GM13976 (cell line): ENCODE data around the gene AGA.

Experiments
- DNase-seq: peaks from one replicate; pipeline ENCODE4 v3.0.0; 2012; ENCODE audit warnings: low spot score
- in situ Hi-C: fragments of 300-500 bp; cut with MboI; formaldehyde crosslinking; loops from one replicate; pipeline ENCODE4 v1.12.0; 2022; ENCODE audit warnings: low sequenced_read_pairs, mixed read lengths, inconsistent platforms; ENCODE audit not compliant: unreplicated experiment
- TF ChIP-seq, protein P1 (sequence below): IDR thresholded peaks from 2 replicates; pipeline ENCODE4 v1.5.1; 2012; ENCODE audit warnings: borderline replicate concordance, mild to moderate bottlenecking; ENCODE audit not compliant: insufficient read depth; ENCODE audit errors: extremely low read depth, missing control alignments, control extremely low read depth

Gene AGA

DNA sequence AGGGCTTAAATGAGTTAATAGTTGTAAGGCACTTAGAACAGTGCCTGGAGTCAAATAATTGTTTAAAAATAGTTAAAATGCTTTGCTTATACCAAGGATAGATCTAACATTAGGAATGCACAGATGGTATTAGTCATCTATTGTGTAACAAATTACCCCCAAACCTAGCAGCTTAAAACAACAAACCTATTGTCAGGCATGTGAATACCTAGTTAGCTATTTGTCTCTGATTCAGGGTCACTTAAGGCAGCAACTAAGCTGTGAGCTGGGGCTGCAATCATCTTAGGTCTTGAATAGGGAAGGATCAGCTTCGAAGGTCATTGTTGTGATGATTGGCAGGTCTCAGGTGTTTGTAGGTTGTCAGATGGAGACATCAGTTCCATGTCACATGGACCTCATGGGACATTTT, 42.4 kb upstream of the AGA start:
- no peak for DNase-seq
- in situ Hi-C loops: no loop called here
- TF ChIP-seq, protein P1, sequence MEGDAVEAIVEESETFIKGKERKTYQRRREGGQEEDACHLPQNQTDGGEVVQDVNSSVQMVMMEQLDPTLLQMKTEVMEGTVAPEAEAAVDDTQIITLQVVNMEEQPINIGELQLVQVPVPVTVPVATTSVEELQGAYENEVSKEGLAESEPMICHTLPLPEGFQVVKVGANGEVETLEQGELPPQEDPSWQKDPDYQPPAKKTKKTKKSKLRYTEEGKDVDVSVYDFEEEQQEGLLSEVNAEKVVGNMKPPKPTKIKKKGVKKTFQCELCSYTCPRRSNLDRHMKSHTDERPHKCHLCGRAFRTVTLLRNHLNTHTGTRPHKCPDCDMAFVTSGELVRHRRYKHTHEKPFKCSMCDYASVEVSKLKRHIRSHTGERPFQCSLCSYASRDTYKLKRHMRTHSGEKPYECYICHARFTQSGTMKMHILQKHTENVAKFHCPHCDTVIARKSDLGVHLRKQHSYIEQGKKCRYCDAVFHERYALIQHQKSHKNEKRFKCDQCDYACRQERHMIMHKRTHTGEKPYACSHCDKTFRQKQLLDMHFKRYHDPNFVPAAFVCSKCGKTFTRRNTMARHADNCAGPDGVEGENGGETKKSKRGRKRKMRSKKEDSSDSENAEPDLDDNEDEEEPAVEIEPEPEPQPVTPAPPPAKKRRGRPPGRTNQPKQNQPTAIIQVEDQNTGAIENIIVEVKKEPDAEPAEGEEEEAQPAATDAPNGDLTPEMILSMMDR: no peak

DNA sequence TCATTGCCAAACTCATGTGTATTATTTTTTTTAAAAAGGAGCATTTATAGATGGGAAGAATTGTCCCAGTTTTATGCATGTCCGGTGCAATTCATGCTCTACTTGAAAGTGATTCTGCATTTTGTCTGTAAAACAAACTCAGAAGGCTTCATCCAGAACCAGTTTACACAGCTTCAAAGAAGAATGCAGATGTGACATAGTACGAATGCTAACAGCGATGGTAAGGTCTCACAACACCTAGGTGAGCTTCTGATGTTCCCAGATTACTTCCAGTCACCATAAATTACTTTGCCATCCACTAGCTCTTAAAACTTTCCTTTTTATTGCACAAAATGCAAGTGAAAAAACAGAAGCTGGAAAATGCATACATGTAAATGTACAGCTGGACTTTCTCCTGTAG, 41.5 kb upstream of the AGA start:
- in situ Hi-C loops: no loop called here
- no peak for DNase-seq
- TF ChIP-seq, protein P1: no peak

DNA sequence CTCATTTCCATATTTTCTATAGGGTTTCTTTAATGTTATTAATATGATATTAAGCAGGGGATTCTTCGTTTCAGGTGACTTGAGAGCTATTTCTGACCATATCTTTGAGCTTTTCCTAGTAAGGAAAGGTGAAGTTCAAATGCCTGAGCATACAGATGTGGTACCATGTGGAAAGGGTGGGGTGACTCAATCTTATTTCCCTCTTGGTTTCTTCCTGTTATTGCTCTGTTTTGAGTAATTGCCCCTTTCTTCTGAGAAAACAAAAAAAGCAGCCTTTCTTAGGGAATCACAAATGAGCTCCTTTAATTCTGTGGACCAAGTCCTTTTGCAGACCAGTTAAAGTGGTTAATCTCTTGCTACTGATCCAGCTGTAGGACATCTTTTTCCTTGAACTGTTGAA, 41.0 kb upstream of the AGA start:
- in situ Hi-C loops: no loop called here
- TF ChIP-seq, protein P1: no peak
- DNase-seq: no peak

DNA sequence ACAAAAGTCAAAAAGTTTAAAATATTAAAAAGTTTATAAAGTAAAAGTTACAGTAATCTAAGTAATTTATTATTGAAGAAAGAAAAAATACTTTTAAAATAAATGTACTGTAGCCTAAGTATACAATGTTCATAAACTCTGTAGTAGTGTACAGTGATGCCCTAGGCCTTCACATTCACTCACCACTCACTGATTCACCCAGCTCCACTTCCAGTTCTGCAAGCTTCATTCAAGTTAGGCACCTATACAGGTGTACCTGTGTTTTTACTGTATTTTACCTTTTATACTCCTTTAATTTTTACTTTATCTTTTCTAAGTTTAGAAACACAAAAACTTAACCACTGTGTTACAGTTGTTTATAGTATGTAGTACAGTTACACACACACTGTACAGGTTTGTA, 40.1 kb upstream of the AGA start:
- in situ Hi-C loops: no loop called here
- no peak for DNase-seq
- TF ChIP-seq, protein P1: no peak

- TF ChIP-seq, protein P1: no peak
- in situ Hi-C loops: no loop called here
- DNase-seq: no peak
Measured at GRCh38 chr4:177480795-177481194, 38.6 kb upstream of the AGA start.

- in situ Hi-C loops: no loop called here
- DNase-seq: no peak
- TF ChIP-seq, protein P1: no peak
Measured at GRCh38 chr4:177479063-177479462, 36.8 kb upstream of the AGA start.

- DNase-seq: no peak
- in situ Hi-C loops: no loop called here
- TF ChIP-seq, protein P1: no peak
Measured at GRCh38 chr4:177478496-177478895, 36.3 kb upstream of the AGA start.
